OCI-LY1 (cell line): Measurements from ENCODE around the gene MAP3K7CL.

Experiments used
- H2AFZ ChIP-seq: fragments of 200-600 bp; sonication (generic), shearing (Covaris generic); 2 replicates; pipeline ENCODE4 v1.6.0; 2014; ENCODE audit warnings: antibody characterized with exemption, mild to moderate bottlenecking, low read length
- H3F3A ChIP-seq: fragments of 200-600 bp; sonication (generic), shearing (Covaris generic); 2 replicates; pipeline ENCODE4 v1.6.0; 2014; ENCODE audit warnings: mild to moderate bottlenecking, antibody characterized with exemption, low read length, moderate library complexity; ENCODE audit not compliant: insufficient read depth
- H3K27ac ChIP-seq: fragments of 200-600 bp; sonication (generic); 2 replicates; pipeline ENCODE4 v1.5.1; 2014; ENCODE audit warnings: low read length, mixed run types, mild to moderate bottlenecking, low read depth; ENCODE audit not compliant: poor library complexity, severe bottlenecking
- H3K27me3 ChIP-seq: fragments of 200-600 bp; sonication (generic); 2 replicates; pipeline ENCODE4 v1.6.0; 2014; ENCODE audit warnings: antibody characterized with exemption, mild to moderate bottlenecking, low read length, moderate library complexity; ENCODE audit not compliant: insufficient read depth
- H3K36me3 ChIP-seq: fragments of 200-600 bp; sonication (generic); 2 replicates; pipeline ENCODE4 v1.6.1; 2014; ENCODE audit warnings: mild to moderate bottlenecking, antibody characterized with exemption, low read length, moderate library complexity, mixed read lengths; ENCODE audit not compliant: insufficient read depth
- H3K4me1 ChIP-seq: fragments of 200-600 bp; sonication (generic); 2 replicates; pipeline ENCODE4 v1.5.1; 2014; ENCODE audit warnings: mild to moderate bottlenecking, low read length, moderate library complexity; ENCODE audit not compliant: insufficient read depth, severe bottlenecking
- H3K4me2 ChIP-seq: fragments of 200-600 bp; sonication (generic), shearing (Covaris generic); 2 replicates; pipeline ENCODE4 v1.6.1; 2014; ENCODE audit warnings: low read length
- H3K4me3 ChIP-seq: fragments of 200-600 bp; sonication (generic); 2 replicates; pipeline ENCODE4 v1.5.1; 2014; ENCODE audit warnings: low read length, low read depth, mild to moderate bottlenecking, mixed read lengths; ENCODE audit not compliant: poor library complexity, severe bottlenecking
- H3K79me2 ChIP-seq: fragments of 200-600 bp; shearing (Covaris generic); 2 replicates; pipeline ENCODE4 v1.6.1; 2016; ENCODE audit warnings: mixed run types, low read length, mixed read lengths; ENCODE audit not compliant: insufficient read depth
- H3K9ac ChIP-seq: fragments of 200-600 bp; sonication (generic), shearing (Covaris generic); 2 replicates; pipeline ENCODE4 v1.6.1; 2014; ENCODE audit warnings: mild to moderate bottlenecking, low read length, mixed read lengths
- H3K9me2 ChIP-seq: fragments of 200-600 bp; sonication (generic), shearing (Covaris generic); 2 replicates; pipeline ENCODE4 v1.6.1; 2014; ENCODE audit warnings: low read depth, mild to moderate bottlenecking, low read length, mixed read lengths
- H3K9me3 ChIP-seq: fragments of 200-600 bp; shearing (Covaris generic); 2 replicates; pipeline ENCODE4 v1.6.1; 2014; ENCODE audit warnings: low read length, mixed read lengths
- H4K20me1 ChIP-seq: fragments of 200-600 bp; sonication (generic), shearing (Covaris generic); 2 replicates; pipeline ENCODE4 v1.6.0; 2016; ENCODE audit warnings: mild to moderate bottlenecking, low read length; ENCODE audit not compliant: insufficient read depth
- EZH2 ChIP-seq: fragments of 200-600 bp; sonication (generic), shearing (Covaris generic); IDR thresholded peaks from 2 replicates; pipeline ENCODE4 v1.8.0; 2017; ENCODE audit warnings: borderline replicate concordance, mixed run types, mild to moderate bottlenecking, antibody characterized with exemption, low read length, moderate library complexity, mixed read lengths
- TF ChIP-seq, protein P1 (sequence below): fragments of 200-600 bp; sonication (generic), shearing (Covaris generic); IDR thresholded peaks from 2 replicates; pipeline ENCODE4 v1.5.1; 2017; ENCODE audit warnings: mild to moderate bottlenecking, antibody characterized with exemption, low read length, moderate library complexity, mixed read lengths

The MAP3K7CL gene

DNA sequence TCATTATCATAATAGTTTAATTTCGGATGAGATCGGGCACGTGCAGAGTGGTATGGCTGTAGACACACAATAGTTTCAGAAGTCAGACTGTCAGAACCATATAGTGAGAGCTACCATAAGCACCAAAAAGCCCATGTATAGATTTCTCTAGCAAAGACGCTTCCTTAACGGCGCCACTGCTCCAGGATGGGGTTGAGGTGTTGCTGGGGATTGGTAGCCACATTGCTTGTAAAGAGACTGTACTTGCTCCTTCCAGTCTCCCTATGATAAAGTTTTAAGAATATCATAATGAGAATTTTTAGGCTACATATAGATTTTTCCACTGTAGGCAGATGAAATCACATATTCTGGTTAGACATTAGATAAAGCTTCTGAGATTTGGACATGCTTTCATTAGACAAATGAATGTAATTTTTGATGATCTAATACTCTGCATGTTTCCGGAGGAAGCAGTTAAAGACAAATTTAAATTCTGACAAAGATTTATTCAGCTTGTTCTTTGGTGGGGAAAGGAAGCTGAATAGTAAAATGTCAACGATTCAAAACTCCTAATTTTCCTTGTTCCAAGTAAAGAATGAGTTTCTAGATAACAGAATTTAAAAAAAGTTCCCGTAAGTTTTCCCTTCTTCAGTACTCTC lies 77.7 kb downstream of the MAP3K7CL start:
- H3K9ac ChIP-seq = no peak overlapping the region
- H3K79me2 ChIP-seq = no peaks in the 10 kb centered on the region
- no peak overlapping the region for H3K27ac ChIP-seq
- no peaks in the 10 kb centered on the region for H3K36me3 ChIP-seq
- H2AFZ ChIP-seq = no peak overlapping the region
- no peaks in the 10 kb centered on the region for H3F3A ChIP-seq
- H3K4me3 ChIP-seq = no peak overlapping the region
- no peak overlapping the region for H3K4me2 ChIP-seq
- H3K9me3 ChIP-seq = no peaks in the 10 kb centered on the region
- no peaks in the 10 kb centered on the region for H4K20me1 ChIP-seq
- TF ChIP-seq EZH2 = no peak
- TF ChIP-seq, protein P1, sequence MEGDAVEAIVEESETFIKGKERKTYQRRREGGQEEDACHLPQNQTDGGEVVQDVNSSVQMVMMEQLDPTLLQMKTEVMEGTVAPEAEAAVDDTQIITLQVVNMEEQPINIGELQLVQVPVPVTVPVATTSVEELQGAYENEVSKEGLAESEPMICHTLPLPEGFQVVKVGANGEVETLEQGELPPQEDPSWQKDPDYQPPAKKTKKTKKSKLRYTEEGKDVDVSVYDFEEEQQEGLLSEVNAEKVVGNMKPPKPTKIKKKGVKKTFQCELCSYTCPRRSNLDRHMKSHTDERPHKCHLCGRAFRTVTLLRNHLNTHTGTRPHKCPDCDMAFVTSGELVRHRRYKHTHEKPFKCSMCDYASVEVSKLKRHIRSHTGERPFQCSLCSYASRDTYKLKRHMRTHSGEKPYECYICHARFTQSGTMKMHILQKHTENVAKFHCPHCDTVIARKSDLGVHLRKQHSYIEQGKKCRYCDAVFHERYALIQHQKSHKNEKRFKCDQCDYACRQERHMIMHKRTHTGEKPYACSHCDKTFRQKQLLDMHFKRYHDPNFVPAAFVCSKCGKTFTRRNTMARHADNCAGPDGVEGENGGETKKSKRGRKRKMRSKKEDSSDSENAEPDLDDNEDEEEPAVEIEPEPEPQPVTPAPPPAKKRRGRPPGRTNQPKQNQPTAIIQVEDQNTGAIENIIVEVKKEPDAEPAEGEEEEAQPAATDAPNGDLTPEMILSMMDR = no peak
- no peaks in the 10 kb centered on the region for H3K9me2 ChIP-seq
- no peaks in the 10 kb centered on the region for H3K27me3 ChIP-seq
- no peaks in the 10 kb centered on the region for H3K4me1 ChIP-seq

DNA sequence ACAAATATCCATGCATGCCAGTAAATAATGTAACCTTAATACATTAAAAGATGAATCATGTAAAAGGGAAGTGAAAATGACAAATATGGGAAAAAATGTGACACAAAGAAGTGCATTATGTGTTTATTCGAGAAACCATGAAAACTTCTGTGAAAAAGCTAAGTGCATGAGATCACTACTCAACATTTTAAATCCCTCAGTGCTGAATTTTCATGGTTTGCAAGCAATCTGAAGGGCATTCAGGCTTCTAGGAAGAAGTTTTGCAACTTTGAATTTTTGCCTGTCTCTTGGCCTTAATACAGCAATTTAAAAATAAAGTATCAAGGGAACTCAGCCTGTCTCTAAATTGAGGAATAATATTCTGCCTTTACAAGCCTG lies 78.2 kb downstream of the MAP3K7CL start:
- Histone ChIP-seq H3K79me2 (no peaks in the 10 kb centered on the region), H3K4me1 (no peaks in the 10 kb centered on the region), H3K9me3 (no peaks in the 10 kb centered on the region), H4K20me1 (no peaks in the 10 kb centered on the region), H3K4me3 (no peak overlapping the region), H3K4me2 (no peak overlapping the region), H3K9ac (no peak overlapping the region), H3K36me3 (no peaks in the 10 kb centered on the region), H3K9me2 (no peaks in the 10 kb centered on the region), H3K27ac (no peak overlapping the region), H2AFZ (no peak overlapping the region), H3K27me3 (no peaks in the 10 kb centered on the region), H3F3A (no peaks in the 10 kb centered on the region)
- TF ChIP-seq EZH2 = no peak
- TF ChIP-seq, protein P1 = no peak

DNA sequence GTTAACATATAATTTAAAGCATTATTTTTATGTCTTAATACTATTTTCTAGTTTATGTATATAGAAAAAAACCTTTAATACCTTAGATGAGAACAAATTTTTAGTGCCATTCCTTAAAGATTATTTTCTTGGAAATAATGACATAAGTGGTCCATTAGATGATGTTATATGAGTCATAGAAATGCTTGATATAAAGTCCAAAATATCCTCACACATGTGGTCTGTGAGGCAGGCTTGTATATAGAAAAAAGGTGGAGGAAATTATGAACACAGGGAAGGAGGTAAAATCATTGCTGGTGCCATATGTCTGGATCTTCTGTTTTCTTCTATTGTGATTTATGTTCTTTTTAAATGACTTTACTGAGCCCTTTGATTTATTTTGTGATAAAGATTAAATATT lies 79.3 kb downstream of the MAP3K7CL start:
- no peaks in the 10 kb centered on the region for H3K36me3 ChIP-seq
- H3K79me2 ChIP-seq = no peaks in the 10 kb centered on the region
- TF ChIP-seq EZH2 = no peak
- TF ChIP-seq, protein P1 = no peak
- no peak overlapping the region for H3K4me2 ChIP-seq
- no peaks in the 10 kb centered on the region for H3K27me3 ChIP-seq
- H2AFZ ChIP-seq = no peak overlapping the region
- no peak overlapping the region for H3K9ac ChIP-seq
- H3K9me2 ChIP-seq = no peaks in the 10 kb centered on the region
- H3K9me3 ChIP-seq = no peaks in the 10 kb centered on the region
- H4K20me1 ChIP-seq = no peaks in the 10 kb centered on the region
- no peak overlapping the region for H3K27ac ChIP-seq
- H3K4me3 ChIP-seq = no peak overlapping the region
- H3K4me1 ChIP-seq = no peaks in the 10 kb centered on the region
- no peaks in the 10 kb centered on the region for H3F3A ChIP-seq
